Measurements from ENCODE around the gene CD58.

Gene CD58

GRCh38 chr1:116493484-116494352 is 77.1 kb downstream of the CD58 start:
- no peak for DNase-seq (ENCODE audit: low read depth)

GRCh38 chr1:116493036-116493435 is 77.8 kb downstream of the CD58 start:
- DNase-seq (ENCODE audit: low read depth) = no peak

GRCh38 chr1:116492358-116492811 is 78.4 kb downstream of the CD58 start:
- no peak for DNase-seq (ENCODE audit: low read depth)

DNA sequence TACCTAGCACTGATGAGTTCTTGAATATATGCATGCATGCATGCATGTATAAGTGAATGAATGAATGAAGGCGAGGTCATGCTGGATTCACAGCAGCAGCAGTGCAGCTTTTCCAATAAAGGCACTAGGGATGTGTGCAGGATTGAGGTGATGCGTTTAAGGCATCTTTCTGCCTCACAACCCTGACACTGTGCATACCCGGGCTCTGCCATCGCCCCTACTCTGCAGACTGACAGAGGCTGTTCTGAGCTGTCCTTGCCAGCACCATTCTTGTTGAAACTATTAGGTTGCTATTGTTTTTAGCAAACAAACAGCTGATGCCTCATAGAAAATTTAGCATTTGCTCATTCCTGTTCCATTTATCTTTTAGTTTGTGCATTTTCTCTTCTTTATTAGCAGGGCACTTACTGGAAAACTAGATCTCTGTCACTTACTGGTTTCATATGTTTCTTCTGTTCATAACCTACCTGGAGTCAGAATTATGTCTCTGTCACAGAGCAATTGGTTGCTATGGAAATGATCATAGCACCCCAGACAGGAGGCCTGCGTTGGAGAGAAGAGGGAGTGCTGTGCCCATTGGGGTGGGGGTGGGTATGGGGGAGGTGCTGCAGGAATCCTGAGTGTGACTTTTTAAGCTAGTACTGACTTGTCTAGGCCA is 79.0 kb downstream of the CD58 start:
- no peak for DNase-seq (ENCODE audit: low read depth)

GRCh38 chr1:116490588-116490987 is 80.2 kb downstream of the CD58 start:
- DNase-seq (ENCODE audit: low read depth) = no peak

DNA sequence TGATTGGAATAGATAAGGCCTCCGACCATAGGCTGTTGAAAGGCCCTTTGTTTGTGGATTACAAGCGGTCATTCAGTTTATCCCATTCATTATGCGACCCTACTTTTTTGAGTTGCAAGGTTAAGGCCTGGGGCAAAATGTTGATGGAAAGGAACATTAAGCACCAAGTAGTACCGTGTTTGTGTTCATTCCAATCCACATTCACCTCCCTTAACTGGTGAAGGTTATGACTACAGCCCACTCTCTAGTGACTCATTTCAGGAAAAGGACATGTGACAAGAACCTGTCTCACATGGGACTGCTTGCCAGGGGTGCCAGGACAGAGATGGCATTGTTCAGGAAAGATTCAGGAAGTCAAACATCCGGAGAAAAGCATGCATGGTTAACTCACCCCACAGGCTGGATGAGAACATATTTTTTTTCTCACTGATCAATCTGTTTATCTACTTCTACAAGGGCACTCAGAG is 81.6 kb downstream of the CD58 start:
- no peak for DNase-seq (ENCODE audit: low read depth)

- no peak for DNase-seq (ENCODE audit: low read depth)
These were observed 82.8 kb downstream of the CD58 start for GRCh38 chr1:116488071-116488470.

GRCh38 chr1:116487583-116487982 is 83.2 kb downstream of the CD58 start:
- no peak for DNase-seq (ENCODE audit: low read depth)

GRCh38 chr1:116487031-116487430 is 83.8 kb downstream of the CD58 start:
- no peak for DNase-seq (ENCODE audit: low read depth)

GRCh38 chr1:116486424-116486823 is 84.4 kb downstream of the CD58 start:
- peak; percentile 71 for DNase-seq (ENCODE audit: low read depth)

GRCh38 chr1:116485976-116486375 is 84.8 kb downstream of the CD58 start:
- no peak for DNase-seq (ENCODE audit: low read depth)

GRCh38 chr1:116485071-116485735 is 85.6 kb downstream of the CD58 start:
- DNase-seq (ENCODE audit: low read depth) = peak; percentile 58

- no peak for DNase-seq (ENCODE audit: low read depth)
These were observed 87.1 kb downstream of the CD58 start for GRCh38 chr1:116483481-116484309.

- DNase-seq (ENCODE audit: low read depth) = no peak
These were observed 88.3 kb downstream of the CD58 start for GRCh38 chr1:116482490-116482889.

- DNase-seq (ENCODE audit: low read depth) = no peak
These were observed 88.9 kb downstream of the CD58 start for GRCh38 chr1:116481934-116482333.

GRCh38 chr1:116478621-116479020 is 92.2 kb downstream of the CD58 start:
- no peak for DNase-seq (ENCODE audit: low read depth)

DNA sequence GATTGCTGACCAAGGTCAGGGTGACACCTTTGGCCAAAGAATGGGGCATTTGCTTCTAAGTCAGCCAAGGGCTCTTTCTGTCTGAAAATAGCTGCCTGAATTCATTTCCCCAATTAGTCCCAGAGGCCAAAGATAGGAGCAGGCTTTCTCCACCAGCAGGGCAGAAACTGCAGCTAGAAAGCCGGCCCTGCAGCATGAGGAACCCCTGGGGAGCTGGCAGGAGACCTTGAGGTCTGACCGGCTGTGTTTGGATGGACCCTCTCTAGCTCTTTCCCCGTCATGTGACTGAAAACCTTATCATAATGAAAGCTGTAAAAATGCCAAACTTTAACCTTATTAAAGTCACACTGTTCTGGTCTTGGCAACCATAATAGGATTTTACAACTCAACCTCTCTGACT is 93.4 kb downstream of the CD58 start:
- no peak for DNase-seq (ENCODE audit: low read depth)

GRCh38 chr1:116476321-116476720 is 94.5 kb downstream of the CD58 start:
- DNase-seq (ENCODE audit: low read depth) = no peak

DNA sequence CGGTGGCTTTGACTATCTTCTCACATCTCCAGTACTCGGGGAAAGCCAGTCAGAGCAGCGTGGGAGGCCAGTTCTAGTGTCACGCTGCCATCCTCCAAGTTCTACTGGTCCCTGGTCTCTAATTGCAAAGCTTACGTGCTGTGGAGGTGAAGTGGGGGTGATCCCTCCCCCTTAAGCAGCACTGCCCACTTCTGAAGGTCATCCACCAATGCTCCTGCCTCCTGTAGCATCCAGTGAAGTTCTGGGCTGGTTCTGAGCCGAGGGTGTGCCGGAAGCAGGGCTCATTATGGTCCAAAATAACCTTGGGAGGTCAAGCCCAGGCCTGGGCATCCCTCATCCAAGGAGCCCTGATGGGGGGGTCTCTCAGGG is 95.0 kb downstream of the CD58 start:
- no peak for DNase-seq (ENCODE audit: low read depth)

DNA sequence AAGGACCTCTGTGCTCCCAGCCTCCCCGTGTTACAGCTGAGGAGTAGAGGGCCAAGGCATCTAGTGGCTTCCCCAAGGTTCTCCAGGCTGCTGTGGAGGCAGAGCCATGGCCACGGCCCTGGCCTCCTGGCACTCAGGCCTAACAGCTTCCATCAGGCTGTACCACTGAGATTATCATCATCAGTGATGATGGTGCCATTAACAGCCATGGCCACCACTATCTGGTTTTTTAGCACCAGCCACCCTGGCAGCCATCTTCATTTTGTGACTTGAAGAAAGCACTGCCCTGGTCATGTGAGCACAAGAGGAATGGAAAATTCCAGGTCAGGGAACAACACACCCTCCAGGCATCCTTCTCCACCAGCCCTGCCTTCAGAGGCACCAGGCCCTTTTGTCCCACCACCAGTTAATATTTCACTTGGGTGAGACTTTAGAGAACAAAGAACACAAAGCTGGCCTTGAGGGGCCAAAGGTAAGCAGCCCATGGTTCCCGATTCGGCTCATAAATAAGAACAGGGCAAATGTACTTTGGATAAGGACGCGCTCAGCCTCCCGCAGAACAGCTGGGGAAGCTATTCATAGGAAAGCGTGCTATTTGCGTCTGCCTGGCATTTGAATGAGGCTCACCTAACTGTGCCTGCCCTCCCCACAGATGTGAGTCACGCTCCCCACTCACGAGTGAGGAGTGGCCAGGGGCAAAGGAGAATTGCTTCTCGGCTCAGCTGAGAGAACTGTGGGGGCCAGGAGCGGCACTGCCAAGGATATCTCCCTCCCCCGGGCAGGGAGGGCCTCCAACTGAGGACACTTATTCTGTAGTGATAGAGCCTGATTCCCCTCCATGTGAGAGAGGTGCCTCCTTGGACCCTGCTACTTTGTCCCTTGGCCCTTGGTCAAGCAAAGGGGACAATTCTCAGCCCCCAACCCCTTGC is 95.6 kb downstream of the CD58 start:
- no peak for DNase-seq (ENCODE audit: low read depth)

- no peak for DNase-seq (ENCODE audit: low read depth)
These were observed 98.3 kb downstream of the CD58 start for GRCh38 chr1:116472431-116472961.

All from stromal cell of bone marrow (primary cell).